22Rv1 (cell line): Measurements from ENCODE around the gene TMEM174.

Experiments used
- CTCF ChIP-seq: fragments of 450-650 bp; IDR thresholded peaks from 2 replicates; pipeline ENCODE4 v1.5.1; 2017; ENCODE audit warnings: mild to moderate bottlenecking
- ZFX ChIP-seq: fragments of 450-650 bp; IDR thresholded peaks from 2 replicates; pipeline ENCODE4 v1.6.1; 2017; ENCODE audit warnings: antibody characterized with exemption, borderline replicate concordance

GRCh38 chr5:73129143-73129542 is 43.9 kb upstream of the TMEM174 start:
- TF ChIP-seq CTCF = no peak
- TF ChIP-seq ZFX = no peak
